ENCODE results near the gene PMF1. TPM values are rescaled to one million over a fixed set of nuclear protein-coding genes. Genes with fewer than 3 reads are reported as not detected.
"Not testable (repeated sequence)": the region's sequence is repeated elsewhere in the genome, so short reads cannot be mapped to it uniquely, and the experiment has no call there.

Gene PMF1
- total RNA-seq, 1 donor from 2014 or later = 113 TPM

GRCh38 chr1:156213644-156213966 is 798 bp downstream of the PMF1 start:
- H3K27ac Mint-ChIP-seq = peak overlapping the region; percentile 99
- peak overlapping the region; percentile 98 for H3K4me3 Mint-ChIP-seq
- DNase-seq = no peak
- no peaks in the 10 kb centered on the region for H3K9me3 Mint-ChIP-seq
- H3K27me3 Mint-ChIP-seq = no peaks in the 10 kb centered on the region
- peaks cover 71% of the 10 kb centered on the region for H3K36me3 Mint-ChIP-seq (ENCODE audit: low read depth)
- intact Hi-C loops (cut with micrococcal nuclease) = loop anchor here (1.0 to 10.0 kb wide), 5 partner anchors 10 to 291 kb away; partner anchors contain the start of genes MEF2D and SMG5
- H3K4me1 Mint-ChIP-seq = peaks cover 42% of the 10 kb centered on the region

DNA sequence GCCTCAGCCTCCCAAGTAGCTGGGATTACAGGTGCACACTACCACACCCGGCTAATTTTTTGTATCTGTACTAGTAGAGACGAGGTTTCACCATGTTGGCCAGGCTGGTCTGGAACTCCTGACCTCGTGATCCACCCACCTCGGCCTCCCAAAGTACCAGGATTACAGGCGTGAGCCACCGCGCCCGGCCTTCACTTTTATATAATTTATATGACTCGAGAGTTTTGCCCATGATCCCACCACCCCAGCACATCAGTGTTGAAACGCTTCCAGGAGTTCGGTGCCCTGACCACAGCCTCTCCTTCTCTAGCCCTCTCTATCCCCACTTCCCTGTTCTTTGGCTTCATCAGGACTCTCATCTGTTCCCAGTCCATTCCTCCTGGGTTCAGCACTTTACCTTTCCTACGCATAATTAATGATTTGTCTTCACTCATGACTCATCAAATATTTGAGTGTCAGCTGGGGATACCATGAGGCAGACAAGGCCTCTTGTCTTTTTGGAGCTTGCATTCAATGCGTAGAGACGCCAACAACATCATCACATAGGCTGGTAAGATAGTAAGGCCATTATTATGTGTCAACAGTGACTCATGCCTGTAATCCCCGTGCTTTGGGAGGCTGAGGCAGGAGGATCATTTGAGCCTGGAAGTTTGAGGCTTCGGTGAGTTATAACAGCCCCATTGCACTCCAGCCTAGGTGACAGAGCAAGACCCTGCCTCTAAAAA is 1.4 kb downstream of the PMF1 start:
- Mint-ChIP-seq H3K36me3 (ENCODE audit: low read depth) (peaks cover 67% of the 10 kb centered on the region), H3K4me3 (peak overlapping the region; percentile 98), H3K27ac (peak overlapping the region; percentile 96), H3K27me3 (no peaks in the 10 kb centered on the region), H3K9me3 (peaks cover 1% of the 10 kb centered on the region), H3K4me1 (peaks cover 43% of the 10 kb centered on the region)
- no peak for DNase-seq
- intact Hi-C loops (cut with micrococcal nuclease) = loop anchor here (10.0 kb wide), 1 partner anchor 291 kb away; the partner anchor contains the start of gene MEF2D

- not testable (repeated sequence) for H3K4me3 Mint-ChIP-seq, H3K9me3 Mint-ChIP-seq
- peaks cover 62% of the 10 kb centered on the region for H3K36me3 Mint-ChIP-seq (ENCODE audit: low read depth)
These were observed 3.7 kb downstream of the PMF1 start for GRCh38 chr1:156216361-156217086.

GRCh38 chr1:156217871-156218270 is 5.1 kb downstream of the PMF1 start:
- Mint-ChIP-seq H3K36me3 (ENCODE audit: low read depth) (peaks cover 58% of the 10 kb centered on the region), H3K4me3 (peak overlapping the region; percentile 74), H3K9me3 (peaks cover 9% of the 10 kb centered on the region), H3K27ac (peak overlapping the region; percentile 100), H3K27me3 (no peaks in the 10 kb centered on the region), H3K4me1 (peaks cover 53% of the 10 kb centered on the region)
- intact Hi-C loops (cut with micrococcal nuclease) = loop anchor here (1.0 to 10.0 kb wide), 3 partner anchors 25 to 287 kb away; partner anchors contain the start of gene MEF2D
- peak; percentile 84 for DNase-seq

More at GRCh38 chr1:156216361-156217086, 3.7 kb downstream of the PMF1 start:
- intact Hi-C loops (cut with micrococcal nuclease) = loop anchor here (10.0 kb wide), 1 partner anchor 288 kb away; the partner anchor contains the start of gene MEF2D
- peaks cover 50% of the 10 kb centered on the region for H3K4me1 Mint-ChIP-seq
- H3K27me3 Mint-ChIP-seq, DNase-seq: not testable (repeated sequence)
- peak overlapping the region; percentile 100 for H3K27ac Mint-ChIP-seq

GRCh38 chr1:156220226-156220625 is 7.4 kb downstream of the PMF1 start:
- DNase-seq = no peak
- Mint-ChIP-seq H3K9me3 (peaks cover 9% of the 10 kb centered on the region), H3K4me3 (no peak overlapping the region), H3K4me1 (peaks cover 53% of the 10 kb centered on the region), H3K36me3 (ENCODE audit: low read depth) (peaks cover 46% of the 10 kb centered on the region), H3K27ac (peak overlapping the region; percentile 96), H3K27me3 (no peaks in the 10 kb centered on the region)
- intact Hi-C loops (cut with micrococcal nuclease) = no loop called here

DNA sequence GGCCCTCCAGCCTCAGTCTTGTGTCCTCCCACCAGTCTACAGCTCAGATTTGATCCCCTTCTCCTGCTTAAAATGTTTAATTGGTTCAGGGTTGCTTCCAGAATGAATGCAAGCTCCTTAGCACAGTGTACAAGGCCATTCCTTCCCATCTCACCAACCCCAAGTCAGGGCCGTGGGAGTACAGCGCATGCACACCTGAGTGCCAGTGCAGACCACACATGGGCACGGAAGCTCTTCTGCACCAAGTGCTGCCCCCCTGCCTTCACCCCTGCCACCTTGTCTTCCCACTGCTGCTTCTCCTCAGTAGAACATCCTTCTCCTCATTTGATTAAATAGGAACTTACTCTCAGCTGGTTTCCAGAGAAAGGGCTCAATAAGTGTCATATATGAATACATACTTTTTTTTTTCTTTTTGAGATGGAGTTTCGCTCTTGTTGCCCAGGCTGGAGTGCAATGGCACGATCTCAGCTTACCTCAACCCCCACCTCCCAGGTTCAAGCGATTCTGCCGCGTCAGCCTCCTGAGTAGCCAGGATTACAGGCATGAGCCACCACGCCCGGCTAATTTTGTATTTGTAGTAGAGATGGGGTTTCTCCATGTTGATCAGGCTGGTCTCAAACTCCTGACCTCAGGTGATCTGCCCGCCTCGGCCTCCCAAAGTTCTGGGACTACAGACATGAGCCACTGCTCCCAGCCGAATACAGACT is 9.3 kb downstream of the PMF1 start:
- Mint-ChIP-seq H3K36me3 (ENCODE audit: low read depth) (peaks cover 51% of the 10 kb centered on the region), H3K4me1 (peaks cover 59% of the 10 kb centered on the region), H3K4me3 (peak overlapping the region; percentile 65), H3K27me3 (no peaks in the 10 kb centered on the region), H3K27ac (peak overlapping the region; percentile 93), H3K9me3 (peaks cover 9% of the 10 kb centered on the region)
- no peak for DNase-seq
- intact Hi-C loops (cut with micrococcal nuclease) = no loop called here

GRCh38 chr1:156225677-156226014 is 12.8 kb downstream of the PMF1 start:
- DNase-seq = no peak
- Mint-ChIP-seq H3K4me3 (peak overlapping the region; percentile 40), H3K27ac (peak overlapping the region; percentile 86), H3K36me3 (ENCODE audit: low read depth) (peaks cover 48% of the 10 kb centered on the region), H3K9me3 (peaks cover 4% of the 10 kb centered on the region), H3K27me3 (no peaks in the 10 kb centered on the region), H3K4me1 (peaks cover 51% of the 10 kb centered on the region)
- intact Hi-C loops (cut with micrococcal nuclease) = loop anchor here (1.0 kb wide), 2 partner anchors 79 to 84 kb away; no protein-coding TSS in a partner anchor

- Mint-ChIP-seq H3K4me1 (peaks cover 48% of the 10 kb centered on the region), H3K27ac (peak overlapping the region; percentile 90), H3K36me3 (ENCODE audit: low read depth) (peaks cover 45% of the 10 kb centered on the region), H3K9me3 (peaks cover 2% of the 10 kb centered on the region), H3K4me3 (peak overlapping the region; percentile 26), H3K27me3 (no peaks in the 10 kb centered on the region)
- DNase-seq = peak; percentile 73
- intact Hi-C loops (cut with micrococcal nuclease) = no loop called here
These were observed 13.3 kb downstream of the PMF1 start for GRCh38 chr1:156226116-156226538.

DNA sequence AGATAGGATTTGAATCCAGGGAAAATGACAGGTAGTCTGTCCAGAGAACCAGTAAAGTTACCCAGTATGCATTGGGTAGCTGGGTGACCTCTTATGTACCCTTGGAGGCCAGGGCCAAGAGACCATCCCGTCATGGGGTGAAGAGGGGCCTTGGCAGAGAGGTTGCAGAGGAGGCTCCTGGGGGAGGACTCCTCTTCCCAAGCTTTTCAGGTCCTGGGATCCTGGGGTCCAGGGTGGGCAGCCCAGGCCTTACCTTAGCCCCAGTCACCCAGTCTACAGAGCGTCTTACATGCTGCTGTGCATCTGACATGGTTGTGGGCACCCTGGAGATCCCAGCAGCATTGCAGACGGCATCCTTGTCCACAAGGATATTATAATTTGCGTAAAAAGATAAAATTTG is 14.0 kb downstream of the PMF1 start:
- no peak for DNase-seq
- H3K27me3 Mint-ChIP-seq = no peaks in the 10 kb centered on the region
- no peaks in the 10 kb centered on the region for H3K9me3 Mint-ChIP-seq
- peaks cover 41% of the 10 kb centered on the region for H3K4me1 Mint-ChIP-seq
- H3K36me3 Mint-ChIP-seq (ENCODE audit: low read depth) = peaks cover 38% of the 10 kb centered on the region
- no peak overlapping the region for H3K4me3 Mint-ChIP-seq
- peak overlapping the region; percentile 90 for H3K27ac Mint-ChIP-seq
- intact Hi-C loops (cut with micrococcal nuclease) = no loop called here

GRCh38 chr1:156228501-156228900 is 15.7 kb downstream of the PMF1 start:
- Mint-ChIP-seq H3K9me3 (no peaks in the 10 kb centered on the region), H3K36me3 (ENCODE audit: low read depth) (peaks cover 34% of the 10 kb centered on the region), H3K4me1 (peaks cover 24% of the 10 kb centered on the region), H3K4me3 (no peak overlapping the region), H3K27ac (peak overlapping the region; percentile 46), H3K27me3 (no peaks in the 10 kb centered on the region)
- intact Hi-C loops (cut with micrococcal nuclease) = no loop called here
- no peak for DNase-seq

- Mint-ChIP-seq H3K4me1 (peaks cover 21% of the 10 kb centered on the region), H3K27ac (no peak overlapping the region), H3K27me3 (no peaks in the 10 kb centered on the region), H3K4me3 (no peak overlapping the region), H3K36me3 (ENCODE audit: low read depth) (peaks cover 40% of the 10 kb centered on the region), H3K9me3 (no peaks in the 10 kb centered on the region)
- intact Hi-C loops (cut with micrococcal nuclease) = no loop called here
- no peak for DNase-seq
These were observed 17.1 kb downstream of the PMF1 start for GRCh38 chr1:156229809-156230472.

DNA sequence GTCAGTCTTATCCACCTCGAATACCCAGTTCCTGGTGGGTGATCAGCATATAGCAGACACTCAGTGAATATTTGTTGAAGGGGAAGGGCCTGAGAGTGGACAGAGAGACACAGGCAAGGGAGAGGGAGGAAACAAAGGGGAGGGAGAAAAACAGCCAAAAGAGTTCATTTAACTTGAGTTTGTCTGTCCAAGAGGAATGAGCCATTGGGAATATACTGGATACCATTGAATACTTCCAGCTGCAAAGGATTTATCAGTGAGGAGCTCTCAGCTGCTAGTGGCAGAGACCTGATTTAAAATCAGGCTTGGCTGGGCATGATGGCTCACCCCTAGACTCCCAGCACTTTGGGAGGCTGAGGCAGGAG is 17.6 kb downstream of the PMF1 start:
- DNase-seq = no peak
- no peak overlapping the region for H3K27ac Mint-ChIP-seq
- peaks cover 38% of the 10 kb centered on the region for H3K36me3 Mint-ChIP-seq (ENCODE audit: low read depth)
- intact Hi-C loops (cut with micrococcal nuclease) = no loop called here
- H3K9me3 Mint-ChIP-seq = no peaks in the 10 kb centered on the region
- H3K4me3 Mint-ChIP-seq = no peak overlapping the region
- H3K27me3 Mint-ChIP-seq = no peaks in the 10 kb centered on the region
- H3K4me1 Mint-ChIP-seq = peaks cover 18% of the 10 kb centered on the region

GRCh38 chr1:156232201-156232894 is 19.5 kb downstream of the PMF1 start:
- peaks cover 42% of the 10 kb centered on the region for H3K36me3 Mint-ChIP-seq (ENCODE audit: low read depth)
- no peak overlapping the region for H3K4me3 Mint-ChIP-seq
- peaks cover 14% of the 10 kb centered on the region for H3K4me1 Mint-ChIP-seq
- no peaks in the 10 kb centered on the region for H3K27me3 Mint-ChIP-seq
- no peaks in the 10 kb centered on the region for H3K9me3 Mint-ChIP-seq
- peak overlapping the region; percentile 53 for H3K27ac Mint-ChIP-seq
- intact Hi-C loops (cut with micrococcal nuclease) = loop anchor here (1.0 kb wide), 1 partner anchor 11 kb away; no protein-coding TSS in a partner anchor
- DNase-seq = no peak

Data from activated CD4-positive, alpha-beta T cell treated with anti-CD3 and anti-CD28 coated beads, Interleukin-2, amount 10 ng/mL, durations not matched to agents 24 days and 14 days (primary cell).